Stimulated activated CD8-positive, alpha-beta memory T cell treated with anti-CD3 and anti-CD28 coated beads, Interleukin-7, amount 100 ng/mL, for 24 hours (primary cell): ENCODE data around the gene C17orf50.

Experiments
- DNase-seq: peaks from one replicate; pipeline ENCODE4 v3.0.0-alpha.2; 2020; ENCODE audit warnings: low read depth

C17orf50 gene

DNA sequence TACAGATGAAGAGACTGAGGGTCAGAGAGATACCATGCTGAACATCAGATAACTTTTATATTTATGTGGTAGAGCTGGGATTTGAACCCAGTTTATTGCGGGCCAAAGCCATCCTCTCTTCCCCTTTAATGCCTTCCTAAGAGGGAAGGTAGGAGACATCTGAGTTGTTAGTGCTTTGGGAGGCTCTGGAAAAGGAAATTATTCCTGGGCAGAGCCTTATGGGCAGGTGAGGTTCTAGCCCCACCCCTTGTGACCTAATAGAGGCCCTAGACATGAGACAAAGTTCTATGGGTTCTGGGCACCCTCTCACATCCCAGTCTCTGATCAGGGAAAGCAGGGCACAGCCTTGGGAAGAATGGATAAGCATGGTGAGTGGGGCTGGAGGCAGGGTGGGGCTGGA is at the start of gene C17orf50:
C17orf50 (plus strand) TSS at position 301 of the 400 bp plus-strand sequence; CDS start at position 356, 55 bp downstream.
- no peak for DNase-seq

DNA sequence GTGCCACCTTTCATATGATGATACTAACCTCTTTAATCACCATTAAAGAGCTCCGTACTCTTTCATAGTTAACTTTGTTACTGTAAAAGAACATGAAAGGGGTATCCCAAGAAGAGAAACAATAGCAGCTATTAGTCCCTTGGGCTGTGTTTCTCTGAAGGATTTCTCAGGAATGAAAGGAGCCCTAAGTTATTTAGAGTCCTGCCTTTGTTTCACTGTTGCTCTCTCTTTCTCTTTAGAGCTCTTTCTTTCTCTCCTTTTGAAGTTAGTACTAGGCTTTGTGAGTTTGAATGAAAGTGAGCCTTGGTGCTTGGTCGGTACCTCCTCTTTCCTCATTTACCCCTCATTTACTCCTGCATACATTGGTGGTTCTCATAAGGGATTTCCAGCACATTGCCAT is 49.7 kb upstream of the C17orf50 start:
- DNase-seq = no peak

DNA sequence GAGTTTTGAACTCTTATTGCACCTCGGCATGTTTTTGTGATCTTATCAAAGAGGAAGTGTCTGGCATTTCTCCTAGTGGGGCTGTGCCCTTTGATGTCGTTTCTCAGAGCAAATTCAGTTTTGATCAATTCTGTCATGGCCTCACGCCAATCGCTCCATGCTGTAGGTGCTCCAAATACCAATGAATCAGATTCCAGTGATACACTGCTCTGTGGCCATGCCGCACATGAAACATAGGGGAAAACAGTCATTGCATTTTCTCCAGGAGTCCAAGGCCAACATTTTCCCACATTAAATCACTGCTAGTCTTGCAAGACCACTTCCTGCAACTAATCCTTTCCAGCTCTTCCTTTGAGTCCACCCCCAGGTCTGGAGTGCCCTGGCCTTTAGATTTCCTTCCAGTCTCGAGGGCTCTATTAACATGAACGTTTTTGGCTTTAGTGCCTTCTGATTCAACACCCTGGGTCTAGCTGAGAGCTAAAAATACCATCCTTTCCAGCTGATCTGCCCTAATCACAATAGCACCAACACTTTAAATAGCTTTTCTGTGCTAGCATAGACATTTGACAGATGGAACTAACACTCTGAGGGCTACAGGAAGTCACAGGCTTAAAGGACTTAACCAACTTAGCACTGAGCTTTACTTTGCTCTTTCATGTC is 47.5 kb upstream of the C17orf50 start:
- no peak for DNase-seq

GRCh38 chr17:35714988-35715387 is 45.7 kb upstream of the C17orf50 start:
- no peak for DNase-seq

DNA sequence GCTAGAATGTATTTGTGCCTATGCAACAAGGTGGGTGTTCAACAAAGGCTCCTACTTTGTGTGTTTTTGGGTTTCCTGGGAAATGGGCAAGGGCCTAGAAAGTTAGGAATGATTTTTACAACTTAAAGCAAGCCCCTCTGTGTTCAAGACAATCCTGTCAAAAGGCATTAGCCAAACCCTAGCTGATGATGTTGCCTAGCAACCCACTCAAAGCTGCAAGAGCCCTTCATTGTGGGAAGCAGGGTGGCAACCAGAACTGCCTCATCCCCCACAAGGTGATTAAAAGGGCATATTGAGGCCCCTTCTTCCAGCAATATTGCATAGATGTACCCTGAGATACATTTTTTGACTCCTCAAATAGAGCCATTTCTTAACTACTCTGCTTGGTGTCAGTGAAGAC is 45.3 kb upstream of the C17orf50 start:
- no peak for DNase-seq

DNA sequence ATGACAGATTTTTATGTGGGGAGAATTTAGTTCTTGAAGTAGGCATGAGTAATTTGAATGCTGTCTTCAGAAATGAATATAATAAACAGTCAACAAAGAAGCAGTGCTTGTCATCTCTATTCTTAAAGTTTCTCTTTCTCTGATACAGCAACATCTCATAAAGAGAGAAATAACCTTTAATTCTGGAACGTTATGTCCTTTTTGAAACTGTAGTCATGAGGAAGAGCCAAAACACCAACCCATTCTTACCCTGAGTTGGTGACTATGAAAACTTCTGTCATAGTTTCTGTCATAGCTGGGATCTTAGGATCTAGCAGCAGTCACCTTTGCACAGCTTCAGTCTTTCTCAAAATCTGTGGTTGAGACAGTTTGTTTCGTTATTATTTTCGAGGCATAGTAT is 44.5 kb upstream of the C17orf50 start:
- no peak for DNase-seq

DNA sequence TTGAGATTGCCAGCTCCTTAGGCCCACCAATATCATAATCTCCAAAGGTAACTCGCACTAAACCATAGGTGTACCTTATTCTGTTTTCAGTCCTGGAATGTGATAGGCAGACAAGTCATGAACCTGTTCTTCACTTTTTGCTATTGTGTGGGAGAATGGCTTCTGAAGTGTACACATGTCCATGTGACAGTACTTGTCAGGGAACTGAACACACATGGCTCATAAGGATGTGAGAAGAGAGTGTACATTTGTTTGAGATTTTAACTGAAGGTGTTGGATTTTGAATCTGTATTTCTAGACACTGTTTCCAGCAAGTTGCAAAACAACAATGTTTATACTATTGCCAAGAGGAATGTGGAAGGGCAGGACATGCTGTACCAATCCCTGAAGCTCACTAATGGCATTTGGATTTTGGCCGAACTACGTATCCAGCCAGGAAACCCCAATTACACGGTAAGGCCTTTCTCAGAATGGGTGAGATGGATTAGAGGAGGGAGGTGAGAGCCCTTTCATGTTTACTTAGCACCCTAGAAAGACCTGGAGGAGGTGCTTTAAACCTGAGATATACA is 43.7 kb upstream of the C17orf50 start:
- no peak for DNase-seq

GRCh38 chr17:35717475-35717874 is 43.2 kb upstream of the C17orf50 start:
- DNase-seq = no peak

DNA sequence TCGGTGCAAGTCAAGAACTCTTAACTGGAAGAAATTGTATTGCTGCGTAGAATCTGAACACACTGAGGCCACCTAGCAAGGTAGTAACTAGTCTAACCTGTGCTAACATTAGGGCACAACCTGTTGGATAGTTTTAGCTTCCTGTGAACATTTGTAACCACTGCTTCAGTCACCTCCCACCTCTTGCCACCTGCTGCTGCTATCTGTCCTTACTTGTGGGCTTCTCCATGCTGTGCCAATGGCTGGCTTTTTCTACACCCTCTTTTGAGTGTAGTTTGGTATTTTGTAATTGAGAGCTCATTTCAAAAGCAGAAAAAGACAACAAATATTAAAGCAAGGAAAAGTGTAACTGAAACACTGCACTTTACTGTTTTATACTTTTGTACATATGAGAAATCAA is 37.0 kb upstream of the C17orf50 start:
- DNase-seq = no peak

DNA sequence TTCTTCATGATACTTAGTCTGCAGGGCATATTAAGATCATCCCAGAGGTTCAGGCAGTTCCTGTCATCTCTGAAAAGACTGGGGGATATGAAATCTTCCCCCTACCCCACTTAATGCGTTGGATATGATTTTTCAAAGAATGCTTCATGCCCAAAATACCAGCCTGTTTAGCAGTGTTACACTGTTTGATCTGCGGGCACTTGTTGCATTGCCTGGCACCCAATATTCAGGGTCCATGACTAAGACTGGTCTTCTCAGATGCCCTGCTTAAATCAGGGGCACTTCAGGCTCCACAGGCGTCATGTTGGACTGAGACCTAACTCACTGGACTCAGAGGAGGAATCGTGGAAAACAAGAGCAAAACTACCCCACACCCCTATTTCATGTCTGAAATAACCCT is 35.6 kb upstream of the C17orf50 start:
- no peak for DNase-seq

DNA sequence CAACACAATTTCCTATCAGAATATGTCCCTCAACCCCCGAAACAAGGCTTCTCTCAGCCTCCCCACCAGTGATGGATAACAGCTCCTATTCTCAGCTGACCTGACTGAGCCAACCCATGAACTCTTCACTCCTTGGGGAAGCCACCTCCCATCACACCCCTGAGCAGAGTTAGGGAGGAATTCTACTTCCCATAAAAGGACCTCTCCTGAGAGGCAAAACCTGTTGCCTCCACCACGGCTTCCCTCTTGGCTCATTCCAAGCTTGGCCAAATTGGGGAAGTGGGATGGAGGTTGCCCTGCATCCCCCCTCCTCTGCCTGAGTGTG is 34.9 kb upstream of the C17orf50 start:
- DNase-seq = no peak

GRCh38 chr17:35726127-35726952 is 34.3 kb upstream of the C17orf50 start:
- no peak for DNase-seq

DNA sequence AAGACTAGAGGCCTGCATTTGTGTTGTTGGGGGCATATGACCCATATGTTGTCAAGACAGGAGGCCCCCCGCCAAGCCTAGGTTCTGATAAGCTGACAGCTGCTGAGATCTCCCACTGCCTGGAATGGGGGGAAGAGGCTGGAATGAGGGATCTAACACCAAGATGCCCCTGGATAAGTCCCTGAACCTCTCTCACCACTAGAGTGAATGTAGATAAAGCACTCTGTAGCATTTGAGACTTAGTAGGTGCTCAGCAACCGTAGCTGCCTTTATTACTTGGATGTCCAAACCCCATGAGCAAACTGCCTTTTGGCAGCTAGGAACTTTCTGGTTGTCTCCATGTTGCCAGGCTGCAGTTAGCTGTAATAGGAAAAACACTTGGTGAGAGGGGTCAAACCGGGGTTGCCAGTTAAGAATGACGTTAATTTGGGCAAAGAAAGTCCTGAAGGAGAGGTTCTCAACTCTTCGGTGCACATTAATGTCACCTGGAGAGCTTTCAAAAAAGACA is 33.7 kb upstream of the C17orf50 start:
- no peak for DNase-seq

DNA sequence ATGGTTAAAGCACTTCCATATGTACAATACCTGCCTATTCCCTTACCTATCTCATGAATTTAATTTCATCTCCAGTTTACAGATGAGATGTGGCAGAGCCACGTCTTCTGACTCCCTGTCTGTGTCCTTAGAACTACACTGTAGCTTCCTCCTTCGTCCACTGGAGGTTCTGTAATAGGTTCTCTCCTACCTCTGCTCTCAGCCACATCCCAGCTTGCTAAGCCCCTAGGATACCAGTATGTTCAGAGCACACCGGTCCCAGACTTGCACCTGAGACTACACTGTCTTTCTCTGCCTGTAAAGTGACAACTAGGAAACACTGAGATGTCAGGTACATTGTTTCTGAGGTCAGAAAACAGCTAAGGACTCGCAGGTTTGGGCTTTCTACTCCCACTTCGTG is 33.1 kb upstream of the C17orf50 start:
- no peak for DNase-seq

DNA sequence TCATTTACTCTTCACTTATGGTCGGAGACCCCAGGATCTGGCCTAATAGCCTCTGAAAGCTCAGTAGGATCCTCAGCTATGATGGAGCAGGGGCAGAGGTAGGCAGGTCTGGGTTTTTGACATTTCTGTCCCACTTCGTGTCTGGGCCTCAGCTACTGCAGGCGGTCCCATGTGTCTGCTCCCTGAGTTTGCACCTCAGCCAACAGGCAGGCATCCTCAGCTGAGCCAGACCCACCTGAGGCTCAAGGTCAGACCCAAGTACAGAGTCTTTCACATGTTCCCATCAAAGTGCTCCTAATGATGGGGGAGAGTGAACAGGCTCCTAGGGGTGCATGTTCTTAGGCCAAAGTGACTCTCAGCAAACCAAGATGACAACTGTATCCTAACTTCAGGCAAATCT is 32.1 kb upstream of the C17orf50 start:
- DNase-seq = no peak

DNA sequence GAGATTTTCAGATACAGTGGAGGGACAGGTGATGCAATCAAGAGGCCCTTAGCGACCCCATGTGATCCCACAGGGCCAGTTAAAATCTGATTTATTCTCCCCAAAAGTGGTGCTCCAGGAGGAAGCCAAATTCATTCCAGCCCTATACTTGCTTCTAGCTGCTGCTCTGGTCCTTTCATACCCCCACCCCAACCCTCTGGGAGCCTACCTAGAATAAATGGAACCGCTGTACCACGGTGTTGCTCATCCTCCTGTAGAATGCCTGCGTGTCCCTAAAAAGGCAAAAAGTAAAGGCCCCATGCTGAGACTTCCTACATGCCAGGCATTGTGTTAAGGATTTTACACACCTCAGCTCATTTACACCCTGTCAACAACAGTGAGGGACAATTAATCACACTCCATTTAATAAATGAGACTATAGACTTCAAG is 31.3 kb upstream of the C17orf50 start:
- no peak for DNase-seq

DNA sequence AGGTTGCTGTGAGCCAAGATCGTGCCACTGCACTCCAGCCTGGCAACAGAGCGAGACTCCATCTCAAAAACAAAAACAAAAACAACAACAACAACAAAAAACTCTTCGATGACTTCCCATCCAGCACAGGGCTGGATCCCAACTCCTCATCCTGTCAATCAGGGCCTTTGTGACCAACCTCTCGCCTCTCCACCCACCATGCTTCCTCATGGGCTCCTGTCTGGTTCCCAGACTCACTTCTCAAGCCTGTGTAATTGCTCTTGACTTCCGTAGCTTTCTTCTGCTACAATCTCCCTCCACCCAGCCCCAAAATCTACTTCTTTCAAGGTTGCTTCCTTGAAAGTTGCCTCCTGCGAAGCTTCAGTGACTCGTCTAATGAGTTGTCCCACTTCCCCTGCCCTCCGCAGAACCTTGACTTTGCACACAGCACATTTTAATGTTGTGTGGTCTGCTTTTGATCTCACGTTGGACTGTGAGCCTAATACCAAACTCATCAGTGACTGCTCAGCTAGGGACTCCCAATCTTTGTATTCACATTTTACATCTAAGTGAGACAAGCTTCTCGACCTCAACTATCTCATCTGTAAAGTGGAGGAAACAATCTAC is 30.2 kb upstream of the C17orf50 start:
- DNase-seq = no peak

DNA sequence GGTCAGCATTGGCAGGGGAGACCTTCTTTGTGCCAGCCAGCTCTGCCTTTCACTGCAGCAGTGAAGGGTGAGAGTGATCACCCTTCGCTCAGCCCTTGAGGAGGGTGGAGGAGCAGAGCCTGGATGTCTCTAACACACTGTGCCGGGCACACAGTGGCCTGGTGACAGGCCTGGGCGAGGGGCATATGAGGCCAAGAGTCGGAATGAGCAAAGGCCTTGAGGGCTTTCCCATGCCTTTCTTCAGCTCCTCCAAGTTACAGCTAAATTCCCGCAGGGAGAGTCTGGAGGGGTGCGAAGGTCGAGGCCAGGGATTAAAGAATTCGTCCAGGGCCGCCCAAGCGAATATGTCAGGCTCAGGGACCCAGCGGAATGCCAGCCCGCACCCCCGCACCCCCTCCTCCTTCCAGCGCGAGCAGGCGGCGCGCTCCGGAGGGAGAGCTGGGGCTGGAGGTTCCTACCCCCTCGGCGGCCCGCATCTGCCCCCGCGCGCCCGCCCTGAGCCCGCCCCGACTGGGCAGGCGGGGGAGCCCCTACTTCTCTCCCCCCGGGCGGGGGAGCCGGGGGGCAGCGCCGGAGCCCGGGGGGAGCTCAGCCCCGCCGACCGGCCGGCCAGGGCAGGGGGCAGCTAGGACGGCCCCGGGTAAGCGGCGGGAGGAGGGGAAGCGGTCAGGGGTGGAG is 29.3 kb upstream of the C17orf50 start, which contains the start of gene RASL10B:
RASL10B (plus strand) TSS at position 401 of the 678 bp plus-strand sequence. CDS start 3,546 bp downstream, outside the sequence.
- DNase-seq = no peak

GRCh38 chr17:35731917-35732805 is 28.5 kb upstream of the C17orf50 start:
- DNase-seq = no peak

DNA sequence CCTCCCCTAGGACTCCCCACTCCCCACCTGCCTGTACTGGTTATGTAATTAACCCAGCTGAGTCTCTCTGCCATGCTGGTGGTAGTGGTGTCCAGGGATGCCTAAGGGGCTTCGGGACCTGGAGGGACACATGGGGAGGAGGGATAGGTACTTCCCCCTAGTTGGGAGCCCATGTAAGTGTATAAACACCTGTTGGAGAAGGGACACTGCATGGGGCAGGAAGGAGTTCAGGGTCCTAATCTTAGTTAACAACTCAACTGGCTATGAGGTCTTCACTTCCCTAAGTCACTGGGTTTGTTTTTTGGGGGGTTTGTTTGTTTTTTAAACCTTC is 27.9 kb upstream of the C17orf50 start:
- no peak for DNase-seq

GRCh38 chr17:35733366-35733765 is 27.3 kb upstream of the C17orf50 start:
- no peak for DNase-seq
